Chondrocyte (in vitro differentiated cells): ENCODE results near the gene PRADC1. TPM values are rescaled to one million over a fixed set of nuclear protein-coding genes. Genes with fewer than 3 reads are reported as not detected.

Experiments used
- DNase-seq: peaks from one replicate; pipeline ENCODE4 v3.0.0; 2021; ENCODE audit warnings: mixed read lengths, low spot score
- H3K27ac Mint-ChIP-seq: one replicate; pipeline ENCODE4 v1.8.0; 2021; ENCODE audit warnings: mild to moderate bottlenecking, moderate library complexity, mixed read lengths; ENCODE audit not compliant: unreplicated experiment
- H3K27me3 Mint-ChIP-seq: 2 replicates; pipeline ENCODE4 v1.8.0; 2021; ENCODE audit warnings: low read depth, mixed read lengths
- H3K36me3 Mint-ChIP-seq: 2 replicates; pipeline ENCODE4 v1.8.0; 2021; ENCODE audit warnings: low read depth, mixed read lengths
- H3K4me1 Mint-ChIP-seq: 2 replicates; pipeline ENCODE4 v1.8.0; 2021; ENCODE audit warnings: low read depth, mild to moderate bottlenecking, mixed read lengths
- H3K4me3 Mint-ChIP-seq: one replicate; pipeline ENCODE4 v1.8.0; 2021; ENCODE audit warnings: mild to moderate bottlenecking, moderate library complexity, mixed read lengths; ENCODE audit not compliant: unreplicated experiment
- H3K9me3 Mint-ChIP-seq: 2 replicates; pipeline ENCODE4 v1.8.0; 2021; ENCODE audit warnings: low read depth, mixed read lengths
- CTCF ChIP-seq: fragments of 200-600 bp; sonication (generic); IDR thresholded peaks from 2 replicates; pipeline ENCODE4 v1.5.0; 2021; ENCODE audit warnings: antibody characterized with exemption, mild to moderate bottlenecking, moderate library complexity
- total RNA-seq: library from RNA; stranded (reverse); gene quantifications from 3 replicates; pipeline ENCODE4 v1.2.1, GENCODE V29; 2021

Gene PRADC1
- total RNA-seq, 1 donor from 2014 or later, result 21.7 TPM

- no peaks in the 10 kb centered on the region for H3K4me1 Mint-ChIP-seq
- no peak for DNase-seq
- peaks cover 43% of the 10 kb centered on the region for H3K36me3 Mint-ChIP-seq
- no peak overlapping the region for H3K4me3 Mint-ChIP-seq
- H3K27ac Mint-ChIP-seq, result no peak overlapping the region
- H3K9me3 Mint-ChIP-seq, result no peaks in the 10 kb centered on the region
- TF ChIP-seq CTCF, result no peak
- H3K27me3 Mint-ChIP-seq, result no peaks in the 10 kb centered on the region
These were observed 18.1 kb upstream of the PRADC1 start for GRCh38 chr2:73250872-73251846.

GRCh38 chr2:73249636-73250035 is 16.6 kb upstream of the PRADC1 start:
- H3K4me3 Mint-ChIP-seq, result no peak overlapping the region
- no peak for DNase-seq
- no peaks in the 10 kb centered on the region for H3K9me3 Mint-ChIP-seq
- no peaks in the 10 kb centered on the region for H3K4me1 Mint-ChIP-seq
- H3K36me3 Mint-ChIP-seq, result peaks cover 50% of the 10 kb centered on the region
- no peak overlapping the region for H3K27ac Mint-ChIP-seq
- H3K27me3 Mint-ChIP-seq, result no peaks in the 10 kb centered on the region
- TF ChIP-seq CTCF, result no peak

GRCh38 chr2:73246850-73247249 is 13.8 kb upstream of the PRADC1 start:
- TF ChIP-seq CTCF, result no peak
- Mint-ChIP-seq H3K4me3 (no peak overlapping the region), H3K27me3 (no peaks in the 10 kb centered on the region), H3K4me1 (no peaks in the 10 kb centered on the region), H3K27ac (no peak overlapping the region), H3K9me3 (no peaks in the 10 kb centered on the region), H3K36me3 (peaks cover 50% of the 10 kb centered on the region)
- no peak for DNase-seq

- H3K36me3 Mint-ChIP-seq, result peaks cover 34% of the 10 kb centered on the region
- no peak overlapping the region for H3K4me3 Mint-ChIP-seq
- no peak for DNase-seq
- no peak overlapping the region for H3K27ac Mint-ChIP-seq
- no peaks in the 10 kb centered on the region for H3K27me3 Mint-ChIP-seq
- no peaks in the 10 kb centered on the region for H3K9me3 Mint-ChIP-seq
- no peak for TF ChIP-seq CTCF
- H3K4me1 Mint-ChIP-seq, result peaks cover under 1% of the 10 kb centered on the region
These were observed 11.5 kb upstream of the PRADC1 start for GRCh38 chr2:73244580-73244979.

- no peaks in the 10 kb centered on the region for H3K9me3 Mint-ChIP-seq
- peaks cover 5% of the 10 kb centered on the region for H3K4me1 Mint-ChIP-seq
- H3K27me3 Mint-ChIP-seq, result no peaks in the 10 kb centered on the region
- DNase-seq, result no peak
- H3K27ac Mint-ChIP-seq, result no peak overlapping the region
- TF ChIP-seq CTCF, result no peak
- no peak overlapping the region for H3K4me3 Mint-ChIP-seq
- peaks cover 29% of the 10 kb centered on the region for H3K36me3 Mint-ChIP-seq
These were observed 11.0 kb upstream of the PRADC1 start for GRCh38 chr2:73243884-73244570.
